Epidermal melanocyte (primary cell): ENCODE measurements around the gene CDH13.

Experiments used
- DNase-seq: peaks from one replicate; pipeline ENCODE4 v3.0.0; 2011; ENCODE audit warnings: low spot score; ENCODE audit not compliant: insufficient read length

Gene CDH13

DNA sequence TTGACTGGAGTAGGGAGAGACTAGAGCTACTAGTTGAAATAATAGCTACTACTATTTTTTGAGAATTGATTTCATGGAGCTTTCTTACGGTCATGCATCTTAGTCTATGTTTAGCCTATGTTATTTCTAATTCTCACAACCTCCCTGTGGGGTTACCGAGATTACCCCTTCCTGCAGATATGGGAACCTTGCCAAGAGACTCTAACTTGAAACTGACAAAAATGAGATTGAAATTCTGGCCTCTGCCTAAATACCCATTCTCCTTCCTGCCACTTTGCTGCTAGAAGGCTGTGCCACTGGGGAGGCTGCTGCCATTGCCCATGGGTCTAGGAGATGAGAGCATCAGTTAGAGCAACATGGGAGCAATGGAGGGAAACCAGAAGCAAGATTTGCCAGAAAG, 410.3 kb downstream of the CDH13 start:
- no peak for DNase-seq

DNA sequence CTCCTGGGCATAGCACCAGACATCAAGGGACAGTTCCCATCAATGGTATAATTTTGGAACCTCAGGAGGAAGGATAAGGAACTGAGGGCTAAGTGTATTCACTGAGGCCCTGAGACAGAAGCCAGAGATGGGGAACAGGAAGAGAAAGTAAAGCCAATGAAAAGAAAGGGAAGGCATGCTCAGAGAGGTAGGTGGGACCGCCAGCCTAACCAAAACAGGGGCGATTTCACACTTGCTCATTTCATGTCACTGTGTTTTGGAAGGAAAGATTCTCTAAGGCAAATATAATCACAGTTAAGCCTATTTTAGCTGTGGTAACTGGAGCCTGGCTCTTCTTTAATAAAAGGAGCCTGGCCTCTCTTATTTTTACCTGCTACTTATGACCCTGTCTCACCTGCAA, 411.1 kb downstream of the CDH13 start:
- DNase-seq: no peak

DNA sequence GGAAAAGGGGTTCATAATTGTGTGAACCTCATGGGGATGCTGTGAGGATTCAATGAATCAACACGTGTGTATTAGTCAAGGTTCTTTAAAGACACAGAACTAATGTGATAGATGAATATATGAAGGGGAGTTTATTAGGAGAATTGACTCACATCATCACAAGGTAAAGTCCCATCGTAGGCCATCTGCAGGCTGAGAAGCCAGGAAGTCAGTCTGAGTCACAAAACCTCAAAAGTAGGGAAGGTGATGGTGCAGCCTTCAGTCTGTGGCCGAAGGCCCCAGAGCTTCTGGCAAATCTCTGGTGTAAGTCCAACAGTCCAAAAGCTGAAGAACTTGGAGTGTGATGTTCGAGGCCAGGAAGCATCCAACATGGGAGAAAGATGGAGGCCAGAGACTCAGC, 413.4 kb downstream of the CDH13 start:
- DNase-seq: no peak

DNA sequence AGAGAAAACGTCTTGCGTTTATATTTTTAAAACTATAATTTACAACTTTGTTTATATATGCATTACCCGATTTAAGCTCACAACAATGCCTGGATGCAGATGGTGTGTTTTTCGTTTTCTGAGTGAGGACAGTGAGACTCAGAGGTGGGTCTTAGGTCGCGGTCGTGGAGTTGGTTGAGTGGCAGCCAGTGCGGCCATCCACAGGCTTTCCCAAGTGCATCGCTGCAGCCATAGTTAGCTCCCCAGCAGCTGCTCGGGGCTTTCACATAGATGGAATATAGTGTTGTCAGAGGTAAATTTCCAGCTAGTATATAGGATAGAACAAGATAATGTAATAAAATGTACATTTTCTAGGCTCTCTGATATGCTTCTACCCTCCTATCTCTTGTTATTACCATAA, 417.8 kb downstream of the CDH13 start:
- DNase-seq: no peak

DNA sequence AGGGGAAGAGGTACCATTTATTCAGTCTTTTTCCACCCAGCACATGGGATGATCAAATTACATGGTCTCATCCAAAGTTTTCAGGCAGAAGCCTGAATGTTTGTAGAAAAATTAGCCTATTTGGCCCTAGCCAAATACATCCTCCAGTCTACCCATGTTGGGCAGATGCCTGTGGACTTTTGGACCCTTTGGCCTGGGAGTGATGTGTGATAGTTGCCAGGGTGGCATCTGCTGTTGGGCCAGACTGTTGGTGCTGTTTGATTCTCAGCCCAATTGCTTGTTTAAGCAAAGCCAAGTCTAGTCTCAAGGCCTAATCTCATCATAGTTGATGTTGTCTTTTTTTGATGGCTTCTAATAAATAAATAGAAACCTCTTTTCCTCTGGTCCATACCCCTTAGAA, 419.0 kb downstream of the CDH13 start:
- no peak for DNase-seq

DNA sequence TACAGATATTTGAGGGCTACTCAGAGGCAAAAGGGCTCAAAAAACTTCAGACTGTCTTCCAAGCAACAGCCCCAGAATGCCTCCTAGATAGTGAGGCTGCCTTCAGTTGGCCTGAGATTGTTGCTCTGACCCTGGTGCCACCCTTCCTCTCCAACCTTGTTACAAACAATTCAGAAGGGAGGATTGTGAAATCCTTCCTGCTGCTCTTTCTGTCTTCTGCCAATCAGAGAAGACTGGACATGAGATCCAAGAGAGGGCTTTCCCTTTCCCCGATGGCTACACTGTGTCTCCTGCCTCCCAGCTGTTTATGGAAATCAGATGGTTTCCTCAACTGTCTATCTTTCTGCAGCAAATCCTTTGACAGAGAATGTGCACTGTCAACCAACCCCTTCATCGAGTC, 419.9 kb downstream of the CDH13 start:
- no peak for DNase-seq

DNA sequence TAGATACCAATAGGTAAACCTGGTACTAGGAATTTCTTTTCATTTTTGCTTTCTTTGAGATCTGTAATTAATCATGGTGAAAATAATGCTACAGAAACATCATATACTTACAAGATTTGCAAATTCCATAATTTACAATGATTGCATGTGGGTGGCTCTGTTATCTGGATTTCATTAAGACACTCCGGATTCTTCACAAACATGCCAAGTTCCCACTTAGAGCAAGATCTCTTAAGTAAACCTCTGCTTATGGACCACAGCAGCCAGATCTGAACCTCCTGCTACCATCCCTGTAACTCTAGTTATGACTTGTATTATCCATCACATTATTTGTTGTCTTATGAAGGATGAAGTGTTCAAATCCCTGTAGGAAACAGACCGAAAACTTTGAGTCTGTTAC, 424.7 kb downstream of the CDH13 start:
- DNase-seq: no peak

DNA sequence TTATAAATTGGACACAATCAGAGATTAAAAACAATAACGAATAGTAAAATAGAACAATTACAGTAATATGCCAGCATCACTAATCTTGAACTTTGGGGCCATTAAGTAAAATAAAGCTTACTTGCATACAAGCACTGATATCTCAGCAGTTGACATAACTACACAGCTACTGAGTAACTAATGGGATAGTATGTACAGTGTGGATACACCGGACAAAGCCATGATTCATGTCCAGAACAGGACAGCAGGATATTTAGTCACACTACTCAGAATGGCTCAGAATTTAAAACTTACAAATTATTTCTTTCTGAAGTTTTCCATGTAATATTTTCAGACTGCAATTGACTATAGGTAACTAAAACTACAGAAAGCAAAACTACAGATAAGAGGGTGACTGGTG, 427.5 kb downstream of the CDH13 start:
- DNase-seq: no peak

DNA sequence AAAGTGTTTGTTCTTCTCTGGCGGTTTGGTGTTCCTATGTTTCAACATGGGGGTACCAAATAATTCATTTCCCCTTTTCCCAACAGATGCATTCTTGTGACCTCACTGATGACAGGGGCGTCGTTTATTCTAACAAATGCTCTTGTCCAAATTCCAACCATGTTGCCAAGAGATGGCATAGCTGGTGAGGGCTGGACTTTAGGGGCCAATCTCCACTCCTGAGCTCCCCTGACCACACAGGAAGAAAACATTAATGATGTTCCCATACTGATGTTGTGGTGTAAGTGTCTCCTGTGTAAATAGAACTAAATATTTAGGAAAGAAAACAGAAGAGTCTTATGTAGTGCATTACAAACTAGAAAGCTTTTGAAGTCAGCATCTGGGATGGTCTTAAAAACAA, 431.6 kb downstream of the CDH13 start:
- DNase-seq: no peak

DNA sequence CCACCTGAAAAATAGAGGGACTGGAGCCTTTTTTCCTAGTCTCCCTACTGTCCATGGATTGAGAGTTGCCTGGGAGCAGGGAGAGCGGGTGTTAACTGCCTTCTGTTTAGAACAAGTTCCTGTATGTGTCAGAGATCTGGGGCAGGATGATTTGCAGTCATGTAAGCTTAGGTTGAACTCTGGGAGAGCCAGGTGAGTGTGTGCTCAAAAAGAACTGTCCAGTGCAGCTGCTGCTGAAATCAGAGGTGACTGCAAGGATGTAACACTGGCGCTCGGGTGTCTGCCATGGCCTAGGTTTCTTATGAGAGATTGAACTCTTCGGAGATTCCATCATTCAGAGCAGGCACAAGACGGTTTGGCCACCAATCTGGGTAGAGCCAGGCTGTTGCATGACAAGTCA, 432.5 kb downstream of the CDH13 start:
- DNase-seq: no peak

DNA sequence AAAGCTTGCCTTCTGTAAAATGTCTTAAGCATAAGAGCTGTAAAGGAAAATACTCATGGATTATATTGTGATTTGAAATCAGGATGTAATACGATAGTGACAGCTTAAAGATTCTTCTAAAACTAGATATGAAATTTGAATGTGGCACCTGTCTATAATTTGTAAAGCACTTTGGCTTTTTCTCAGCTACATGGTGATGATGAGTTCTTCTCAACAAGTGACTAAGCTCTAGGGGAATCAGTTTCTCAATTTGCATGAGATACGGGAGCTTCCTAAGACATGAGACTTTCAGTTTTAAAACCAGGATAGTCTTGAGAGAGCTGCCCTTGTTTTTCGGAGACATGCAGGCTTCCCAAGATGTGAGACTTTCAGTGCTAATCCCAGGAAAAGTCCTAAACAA, 439.2 kb downstream of the CDH13 start:
- no peak for DNase-seq

DNA sequence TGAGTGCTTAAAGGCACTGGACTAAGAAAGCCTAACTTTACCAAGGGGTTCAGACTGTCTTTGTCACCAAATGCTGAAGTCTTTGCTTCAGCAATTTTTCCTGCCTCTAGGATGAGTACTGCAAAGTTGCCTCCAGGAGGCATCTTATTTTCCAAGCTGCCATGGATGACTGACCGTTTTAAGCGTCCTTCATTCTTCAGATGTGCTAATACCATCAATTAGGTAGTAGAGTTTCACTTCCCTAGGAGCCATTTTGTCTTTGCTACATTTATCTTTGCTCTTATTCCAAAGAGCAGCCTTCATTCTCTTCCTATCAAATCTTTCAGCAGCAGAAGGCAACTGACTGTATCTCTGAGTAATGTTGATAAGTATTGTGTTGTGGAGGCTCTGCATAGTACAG, 440.1 kb downstream of the CDH13 start:
- no peak for DNase-seq

DNA sequence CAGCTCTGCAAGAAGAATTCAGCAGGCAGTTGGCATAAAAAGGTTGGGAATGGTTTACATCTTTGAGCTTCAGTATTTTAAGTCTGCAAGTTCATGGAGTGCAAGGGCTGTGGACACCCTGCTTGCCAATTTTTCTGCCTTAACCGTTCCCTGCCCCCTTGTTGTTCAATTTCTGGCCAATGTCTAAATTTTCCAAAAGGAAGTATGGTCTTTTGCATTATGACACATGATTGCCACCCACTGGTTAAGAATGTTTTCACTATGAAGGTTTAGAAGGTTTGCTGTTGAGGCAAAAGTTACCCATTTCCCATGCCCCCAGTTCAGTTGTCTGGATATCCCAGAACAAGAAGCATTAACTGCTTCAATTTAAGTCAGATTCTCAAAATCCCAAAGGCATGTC, 441.9 kb downstream of the CDH13 start:
- DNase-seq: no peak

DNA sequence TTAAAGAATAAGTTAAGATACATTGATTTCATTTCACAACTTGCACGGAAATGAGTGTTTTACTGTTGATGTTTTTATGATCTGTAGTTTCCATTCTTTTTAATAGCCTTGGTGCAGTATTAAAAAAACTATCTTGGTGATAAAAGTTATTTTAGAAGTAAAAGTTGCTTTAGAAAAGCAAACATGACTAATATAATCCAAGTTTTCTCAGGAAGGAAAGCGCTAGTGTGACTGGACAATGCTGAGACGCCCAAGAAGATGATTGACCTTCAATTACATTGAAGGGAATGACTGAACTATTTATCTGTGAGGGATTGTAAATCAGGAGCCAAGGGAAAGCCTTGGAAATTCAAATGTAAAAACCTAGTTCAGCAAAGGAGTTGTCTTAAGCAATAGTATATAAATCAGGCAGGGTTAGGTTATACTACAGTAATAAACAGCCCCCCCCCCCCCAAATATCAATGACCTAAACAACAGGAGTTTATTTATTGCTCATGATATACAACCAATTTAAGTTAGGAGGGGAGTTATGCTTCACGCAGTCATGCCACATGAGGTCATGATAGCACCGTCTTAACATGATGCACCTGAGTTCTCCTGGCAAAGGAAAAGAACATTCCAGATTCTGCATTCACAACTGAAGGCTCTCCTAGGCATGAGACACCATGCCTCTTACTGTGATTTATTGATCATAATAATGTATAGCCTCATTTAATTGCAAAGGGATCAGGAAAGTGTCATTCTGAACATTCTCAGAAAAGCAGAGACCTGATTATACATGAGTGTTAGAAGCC, 443.8 kb downstream of the CDH13 start:
- no peak for DNase-seq

DNA sequence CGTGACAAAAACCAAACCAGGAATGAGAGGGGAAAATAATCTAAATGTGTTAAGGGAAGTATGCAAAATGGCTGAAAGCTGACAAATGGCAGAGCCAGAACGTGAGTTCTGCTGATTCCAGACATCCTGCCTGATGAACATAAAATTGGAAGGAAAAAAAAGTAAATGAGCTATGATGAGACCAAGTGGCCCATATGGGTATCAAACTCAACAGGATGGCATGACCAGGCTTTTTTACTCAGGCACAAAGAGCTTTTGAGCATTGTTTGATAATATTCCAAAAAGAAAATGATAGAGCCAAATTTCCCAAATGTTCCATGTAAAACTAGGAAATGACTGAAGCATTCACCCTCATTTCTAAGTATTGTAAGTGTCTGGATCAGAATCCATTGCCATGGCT, 449.2 kb downstream of the CDH13 start:
- DNase-seq: no peak

DNA sequence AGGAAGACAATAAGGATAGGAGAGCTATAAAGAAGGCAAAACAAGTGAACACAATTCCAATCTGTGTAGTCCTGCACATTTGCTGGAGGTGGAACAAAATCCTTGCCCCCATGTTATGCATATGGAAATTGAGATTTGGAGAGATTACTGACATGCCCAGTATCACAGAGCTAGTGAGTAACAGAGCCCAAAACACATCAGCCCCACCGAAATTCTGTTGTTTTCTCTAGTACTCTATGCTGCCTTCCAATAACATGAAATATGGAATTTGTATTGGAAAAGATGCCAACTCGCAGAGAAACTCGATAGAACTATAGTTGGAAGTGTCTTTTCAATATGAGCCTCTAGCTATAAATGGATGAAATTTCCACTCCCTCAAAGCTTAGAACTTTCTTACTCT, 456.6 kb downstream of the CDH13 start:
- DNase-seq: no peak

DNA sequence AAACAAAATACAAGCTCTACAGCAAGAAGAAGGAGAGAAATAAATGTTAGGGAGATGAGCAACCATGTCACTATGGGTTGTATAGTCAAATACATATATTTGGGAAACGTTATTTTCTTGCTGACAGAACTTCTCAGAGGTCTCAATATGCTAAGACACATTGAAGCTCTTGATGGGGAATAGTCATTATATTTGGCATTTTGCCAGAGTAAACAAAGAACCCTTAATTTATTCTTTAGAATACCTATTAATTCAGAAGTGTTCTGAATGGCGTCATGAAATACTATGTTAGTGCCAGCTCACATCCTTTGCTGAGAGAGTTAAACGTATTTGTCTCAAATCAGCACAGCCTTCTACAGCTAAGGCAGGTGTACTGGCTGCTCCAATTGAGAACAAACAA, 458.9 kb downstream of the CDH13 start:
- DNase-seq: no peak

DNA sequence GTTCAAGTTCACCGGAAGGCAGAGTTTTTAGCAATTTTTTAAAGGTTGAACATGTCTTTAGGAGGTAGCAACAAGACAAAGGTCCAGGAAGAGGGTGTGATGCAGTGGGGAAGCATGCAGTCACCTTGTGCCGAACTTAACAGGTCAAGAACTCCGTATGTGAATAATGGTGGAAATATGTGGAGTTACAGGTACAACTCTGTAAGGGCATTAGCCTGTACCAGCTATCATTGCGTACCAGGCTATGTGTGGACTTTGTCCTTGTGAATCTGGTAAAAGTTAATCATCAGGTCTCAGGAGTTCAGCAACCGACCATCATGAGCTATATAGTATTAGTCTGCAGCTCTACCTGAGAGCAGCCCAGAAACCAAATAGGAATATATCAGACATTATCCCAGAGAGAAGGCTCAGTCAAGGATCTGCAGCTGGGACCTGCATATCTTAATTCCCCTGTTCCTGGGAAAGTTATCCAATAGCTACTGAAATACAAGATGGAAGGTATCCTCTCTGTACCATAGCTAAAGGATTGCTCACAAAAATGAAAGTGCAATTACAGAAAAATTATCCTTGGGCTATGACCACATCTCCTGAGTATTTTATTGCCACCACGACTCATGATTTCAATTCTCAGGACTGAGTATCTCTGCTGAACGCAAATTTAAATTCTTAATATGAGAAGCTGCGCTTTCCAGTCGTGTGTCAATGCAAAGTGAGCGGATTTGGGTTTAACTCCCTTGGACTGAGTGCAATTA, 469.3 kb downstream of the CDH13 start:
- DNase-seq: no peak

DNA sequence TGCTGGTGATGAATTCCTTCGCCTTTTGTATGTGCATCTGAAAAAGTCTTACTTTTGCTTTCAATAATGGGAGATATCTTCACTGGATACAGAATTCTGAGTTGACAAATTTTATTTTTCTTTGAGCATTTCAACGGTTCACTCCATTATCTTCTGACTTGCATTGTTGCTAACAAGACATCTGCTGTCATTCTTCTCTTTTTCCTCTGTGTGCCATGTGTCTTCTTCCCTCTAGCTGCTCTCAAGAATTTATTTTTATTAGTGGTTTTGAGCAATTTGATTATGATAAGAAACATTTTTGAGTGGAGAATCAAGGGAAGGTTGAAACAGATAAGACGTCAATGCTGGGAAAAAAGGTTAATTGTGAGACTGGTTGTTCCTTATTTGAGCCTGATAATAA, 471.8 kb downstream of the CDH13 start:
- DNase-seq: no peak

DNA sequence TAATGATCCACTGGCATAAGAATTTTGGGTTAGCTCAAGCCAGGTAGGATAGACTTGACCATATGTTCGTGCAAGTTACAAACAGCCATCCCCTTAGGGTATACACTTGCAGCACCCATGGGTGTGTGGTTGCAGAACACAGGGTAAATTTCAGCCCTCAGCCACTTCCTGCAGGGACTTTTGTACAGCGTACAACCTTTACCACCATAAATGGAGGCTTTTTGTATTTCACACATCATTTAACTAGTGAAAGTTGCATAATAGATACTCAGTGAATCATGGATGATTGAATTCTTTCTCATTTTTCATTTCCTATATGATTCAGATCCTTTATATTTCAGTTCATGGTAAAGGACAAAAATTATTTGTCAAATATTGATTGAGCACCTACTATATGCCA, 473.9 kb downstream of the CDH13 start:
- no peak for DNase-seq

DNA sequence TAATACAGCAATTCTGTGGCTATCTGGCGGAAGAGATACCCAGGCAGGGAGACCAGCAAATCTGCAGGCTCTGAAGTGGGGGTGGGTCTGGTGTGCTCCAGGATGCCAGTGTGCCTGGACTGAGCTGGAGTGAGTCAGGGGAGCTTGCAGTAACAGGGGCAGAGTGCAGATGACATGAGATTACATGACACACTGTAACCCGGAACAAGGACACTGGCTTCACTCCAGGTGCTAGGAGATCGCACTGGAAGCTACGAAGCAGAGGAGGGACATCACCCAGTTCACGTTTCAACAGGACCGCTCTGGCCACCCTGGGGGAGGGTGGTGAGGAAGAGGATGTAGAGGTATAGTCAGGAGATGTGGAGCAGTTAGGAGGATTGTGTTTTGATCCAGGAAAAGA, 475.6 kb downstream of the CDH13 start:
- no peak for DNase-seq

DNA sequence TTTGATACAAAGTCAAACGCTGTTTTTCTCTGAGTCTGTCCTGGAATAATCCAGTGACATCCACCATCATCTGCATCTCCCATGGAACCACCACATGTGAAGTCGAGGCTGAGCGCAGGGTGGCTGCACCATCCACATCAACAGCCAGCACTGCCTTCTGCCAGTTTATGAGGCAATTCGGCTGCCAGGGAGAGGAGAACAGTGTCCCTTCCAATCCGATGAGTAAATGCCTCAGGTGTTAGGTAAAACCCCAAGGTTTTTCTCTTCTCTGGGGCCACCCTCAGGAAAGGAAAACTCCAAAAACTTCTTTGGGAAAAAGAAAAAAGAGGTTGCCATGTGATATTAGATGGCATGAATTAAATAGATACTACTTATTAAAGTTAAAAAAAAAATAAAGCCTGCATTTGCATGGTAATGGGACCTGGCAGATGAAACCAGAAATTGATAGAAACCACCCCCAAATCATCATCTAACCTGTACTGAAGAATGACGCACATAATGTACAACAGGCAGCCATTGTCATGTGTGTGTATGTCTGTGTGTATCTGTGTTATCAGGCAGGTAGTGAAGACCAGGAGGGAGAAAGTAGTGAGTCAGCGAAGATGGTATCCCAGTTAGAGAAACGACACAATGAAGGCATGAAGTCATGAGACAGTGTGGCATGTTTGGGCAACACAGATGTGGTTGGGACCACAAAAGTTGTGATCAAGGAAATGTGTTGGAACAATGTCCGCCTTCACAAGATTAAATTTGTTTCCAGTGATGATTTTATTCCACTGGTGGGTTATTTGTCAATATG, 478.7 kb downstream of the CDH13 start:
- no peak for DNase-seq
